T-helper 1 cell treated with Interleukin-12 subunit alpha and Interleukin-12 subunit beta and Interleukin-4 antibody, amounts not matched to agents 30 ng/mL and 1 ng/mL, for 36 hours (primary cell): Measurements from ENCODE around the gene DGCR8. TPM values are rescaled to one million over a fixed set of nuclear protein-coding genes. Genes with fewer than 3 reads are reported as not detected.

ENCODE experiments used
- intact Hi-C: fragments of 100-400 bp; cut with micrococcal nuclease; formaldehyde crosslinking; loops from one replicate; pipeline ENCODE4 v1.15.1; 2024
- total RNA-seq: library from RNA; stranded (reverse); gene quantifications from 2 replicates; pipeline ENCODE4 v1.2.3, GENCODE V29; 2022

DGCR8 gene
- total RNA-seq, 1 donor from 2014 or later: 66.1 TPM

GRCh38 chr22:20052309-20053259, 27.5 kb upstream of the DGCR8 start:
- intact Hi-C loops: no loop called here

GRCh38 chr22:20053407-20054033, 26.5 kb upstream of the DGCR8 start:
- intact Hi-C loops: no loop called here

GRCh38 chr22:20054034-20054427, 26.0 kb upstream of the DGCR8 start:
- intact Hi-C loops: no loop called here

GRCh38 chr22:20054485-20054884, 25.6 kb upstream of the DGCR8 start:
- intact Hi-C loops: no loop called here

GRCh38 chr22:20055144-20055543, 24.9 kb upstream of the DGCR8 start:
- intact Hi-C loops: no loop called here

- intact Hi-C loops: no loop called here
Measured at GRCh38 chr22:20055654-20056053, 24.4 kb upstream of the DGCR8 start.

GRCh38 chr22:20056161-20056560, 23.9 kb upstream of the DGCR8 start:
- intact Hi-C loops: no loop called here

GRCh38 chr22:20056696-20057386, 23.2 kb upstream of the DGCR8 start:
- intact Hi-C loops: no loop called here

GRCh38 chr22:20057596-20058268, 22.3 kb upstream of the DGCR8 start:
- intact Hi-C loops: no loop called here

GRCh38 chr22:20058989-20059770, 20.9 kb upstream of the DGCR8 start:
- intact Hi-C loops: no loop called here

GRCh38 chr22:20060700-20061480, 19.2 kb upstream of the DGCR8 start:
- intact Hi-C loops: no loop called here

- intact Hi-C loops: no loop called here
Measured at GRCh38 chr22:20061481-20061861, 18.6 kb upstream of the DGCR8 start.

- intact Hi-C loops: no loop called here
Measured at GRCh38 chr22:20062043-20062765, 17.8 kb upstream of the DGCR8 start.

- intact Hi-C loops: no loop called here
Measured at GRCh38 chr22:20062766-20063083, 17.3 kb upstream of the DGCR8 start.

- intact Hi-C loops: no loop called here
Measured at GRCh38 chr22:20063271-20064139, 16.5 kb upstream of the DGCR8 start.

GRCh38 chr22:20064140-20064480, 15.9 kb upstream of the DGCR8 start:
- intact Hi-C loops: no loop called here

GRCh38 chr22:20064545-20065262, 15.3 kb upstream of the DGCR8 start:
- intact Hi-C loops: no loop called here
